Mesendoderm (in vitro differentiated cells): ENCODE results near the gene DDIT4.
A peak's percentile ranks its signal among the peaks of the same experiment; 100 is the strongest.
"Not testable (repeated sequence)": the region's sequence is repeated elsewhere in the genome, so short reads cannot be mapped to it uniquely, and the experiment has no call there.

Source experiments
- DNase-seq: peaks from one replicate; pipeline ENCODE4 v3.0.0; 2013
- H2AK5ac ChIP-seq: 2 replicates; pipeline ENCODE4 v1.6.1; 2013; ENCODE audit warnings: low read length, inconsistent platforms
- H2BK120ac ChIP-seq: 2 replicates; pipeline ENCODE4 v1.6.1; 2013; ENCODE audit warnings: low read depth, mild to moderate bottlenecking, low read length, moderate library complexity, mixed read lengths
- H2BK15ac ChIP-seq: replicated peaks from 2 replicates; pipeline ENCODE4 v1.6.1; 2013; ENCODE audit warnings: low read depth, mild to moderate bottlenecking, moderate library complexity
- H2BK5ac ChIP-seq: 2 replicates; pipeline ENCODE4 v1.6.1; 2013; ENCODE audit warnings: low read length, inconsistent platforms
- H3K18ac ChIP-seq: 2 replicates; pipeline ENCODE4 v1.6.1; 2013; ENCODE audit warnings: mild to moderate bottlenecking, low read length, mixed read lengths
- H3K23ac ChIP-seq: one replicate; pipeline ENCODE4 v1.6.1; 2013; ENCODE audit warnings: low read length
- H3K27ac ChIP-seq: 2 replicates; pipeline ENCODE4 v1.5.1; 2013; ENCODE audit warnings: low read depth, mild to moderate bottlenecking, inconsistent platforms, low read length, moderate library complexity
- H3K27me3 ChIP-seq: 2 replicates; pipeline ENCODE4 v1.6.1; 2013; ENCODE audit warnings: low read length, control low read depth, mild to moderate bottlenecking, inconsistent platforms; ENCODE audit not compliant: insufficient read depth, poor library complexity
- H3K36me3 ChIP-seq: 2 replicates; pipeline ENCODE4 v1.6.1; 2013; ENCODE audit warnings: low read length, inconsistent platforms; ENCODE audit not compliant: control insufficient read depth, insufficient read depth
- H3K4ac ChIP-seq: one replicate; pipeline ENCODE4 v1.6.1; 2013; ENCODE audit warnings: low read depth, mild to moderate bottlenecking, low read length, moderate library complexity
- H3K4me1 ChIP-seq: 2 replicates; pipeline ENCODE4 v1.6.1; 2013; ENCODE audit warnings: low read depth, low read length, inconsistent platforms; ENCODE audit not compliant: control insufficient read depth
- H3K4me2 ChIP-seq: 2 replicates; pipeline ENCODE4 v1.6.1; 2013; ENCODE audit warnings: low read length
- H3K4me3 ChIP-seq: 2 replicates; pipeline ENCODE4 v1.5.1; 2013; ENCODE audit warnings: mild to moderate bottlenecking, low read length
- H3K56ac ChIP-seq: one replicate; pipeline ENCODE4 v1.6.1; 2013; ENCODE audit warnings: low read length
- H3K79me1 ChIP-seq: 2 replicates; pipeline ENCODE4 v1.6.1; 2013; ENCODE audit warnings: low read length, inconsistent platforms
- H3K79me2 ChIP-seq: 2 replicates; pipeline ENCODE4 v1.6.1; 2013; ENCODE audit warnings: mild to moderate bottlenecking, low read length; ENCODE audit not compliant: control insufficient read depth, insufficient read depth
- H3K9ac ChIP-seq: 2 replicates; pipeline ENCODE4 v1.6.1; 2013; ENCODE audit warnings: low read length, inconsistent platforms
- H4K5ac ChIP-seq: one replicate; pipeline ENCODE4 v1.6.1; 2013; ENCODE audit warnings: low read length
- H4K8ac ChIP-seq: one replicate; pipeline ENCODE4 v1.6.1; 2013; ENCODE audit warnings: low read depth, mild to moderate bottlenecking, control low read depth, low read length, moderate library complexity
- WGBS: extraction: QIAGEN DNeasy Blood & Tissue Kit; methylation state at CpG from one replicate; pipeline ENCODE4 v1.1.7; 2013; ENCODE audit warnings: low lambda C conversion rate, missing lambda C conversion rate; ENCODE audit not compliant: insufficient coverage; ENCODE audit errors: extremely low coverage; 5-methylcytosine and 5-hydroxymethylcytosine counted together

Gene DDIT4

DNA sequence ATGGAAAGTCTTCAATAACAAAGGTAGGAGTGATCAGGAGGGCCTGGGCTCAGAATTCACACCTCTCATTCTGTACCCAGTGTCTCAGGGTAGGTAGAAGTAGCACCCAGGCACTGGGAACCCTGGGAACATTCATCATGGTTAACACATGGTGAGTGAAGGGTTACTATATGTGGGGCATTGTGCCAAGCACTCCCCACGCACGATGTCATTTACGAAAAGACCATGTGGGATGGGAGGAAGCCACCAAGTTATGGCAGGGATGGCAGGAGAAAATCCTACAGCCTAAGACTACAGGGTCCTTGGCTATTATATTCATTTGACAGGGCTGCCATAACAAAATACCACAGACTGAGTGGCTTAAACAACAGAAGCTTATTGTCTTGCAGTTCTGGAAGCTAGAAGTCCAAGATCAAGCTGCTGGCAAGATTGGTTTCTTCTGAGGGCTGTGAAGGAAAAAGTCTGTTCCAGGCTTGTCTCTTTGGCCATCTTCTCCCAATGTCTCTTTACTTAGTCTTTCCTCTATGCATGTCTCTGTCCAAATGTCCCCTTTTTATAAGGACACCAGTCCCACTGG is 27.7 kb upstream of the DDIT4 start:
- no CpG with 5 or more reads among the region's 3 CpGs for WGBS

DNA sequence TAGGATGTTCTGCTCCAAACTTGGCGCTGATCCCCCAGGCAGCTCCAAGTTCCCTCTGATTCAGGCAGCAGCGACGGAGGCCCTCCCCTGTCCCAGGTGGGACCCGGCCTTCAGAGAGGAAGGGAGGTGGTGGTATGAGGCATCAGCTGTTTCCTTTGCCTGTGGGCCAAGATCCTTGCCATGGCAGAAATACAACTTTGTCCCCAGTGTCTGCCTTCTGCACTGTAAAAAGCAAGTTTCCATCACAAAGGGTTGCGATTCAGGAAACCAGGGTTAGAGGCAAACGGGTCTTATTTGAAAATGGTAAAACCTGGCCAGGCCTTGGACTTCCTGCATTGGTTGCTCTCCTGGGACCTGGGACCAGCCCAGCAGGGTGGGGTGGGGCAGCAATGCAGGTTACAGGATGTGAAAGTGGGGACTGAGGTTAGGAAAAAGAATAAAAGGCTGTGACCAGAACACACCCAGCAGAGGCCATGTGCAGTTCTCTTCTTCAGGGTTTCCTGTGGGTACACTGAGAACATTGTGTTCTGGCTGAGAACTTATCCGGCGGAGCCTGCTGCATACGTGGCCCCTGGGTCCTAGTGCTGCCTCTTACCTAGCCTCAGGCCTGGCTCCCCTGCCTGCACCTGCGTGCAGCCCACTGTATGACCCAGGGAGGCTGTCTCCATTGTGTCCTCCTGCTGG is 25.1 kb upstream of the DDIT4 start:
- Histone ChIP-seq H3K4ac (no peak overlapping the region), H3K18ac (no peak overlapping the region), H3K27me3 (no peaks in the 10 kb centered on the region), H3K56ac (peak overlapping the region; percentile 53), H2BK120ac (no peak overlapping the region), H3K9ac (peak overlapping the region; percentile 3), H4K8ac (no peak overlapping the region), H3K4me3 (no peak overlapping the region), H2BK5ac (peak overlapping the region; percentile 0), H3K79me1 (no peaks in the 10 kb centered on the region), H2BK15ac (no peak overlapping the region), H3K4me1 (peaks cover 11% of the 10 kb centered on the region), H3K4me2 (no peak overlapping the region), H4K5ac (no peak overlapping the region), H3K27ac (no peak overlapping the region), H3K23ac (no peak overlapping the region), H3K79me2 (no peaks in the 10 kb centered on the region), H3K36me3 (no peaks in the 10 kb centered on the region), H2AK5ac (no peak overlapping the region)
- peak; percentile 65 for DNase-seq
- no CpG with 5 or more reads among the region's 10 CpGs for WGBS

More for the DNA sequence above, 27.7 kb upstream of the DDIT4 start:
- H3K4me2 ChIP-seq = no peak overlapping the region
- no peak overlapping the region for H4K8ac ChIP-seq
- H2BK120ac ChIP-seq = no peak overlapping the region
- no peaks in the 10 kb centered on the region for H3K79me1 ChIP-seq
- no peak overlapping the region for H2BK5ac ChIP-seq
- H2AK5ac ChIP-seq = peak overlapping the region; percentile 88
- H3K36me3 ChIP-seq = no peaks in the 10 kb centered on the region
- no peak for DNase-seq
- H2BK15ac ChIP-seq = no peak overlapping the region
- H3K23ac ChIP-seq = no peak overlapping the region
- H3K4ac ChIP-seq = no peak overlapping the region
- no peak overlapping the region for H3K9ac ChIP-seq
- H3K18ac ChIP-seq = no peak overlapping the region
- H3K56ac ChIP-seq = peak overlapping the region; percentile 25
- H3K4me3 ChIP-seq = no peak overlapping the region
- no peaks in the 10 kb centered on the region for H3K79me2 ChIP-seq
- H3K27ac ChIP-seq = no peak overlapping the region
- H4K5ac ChIP-seq = no peak overlapping the region
- H3K27me3 ChIP-seq = no peaks in the 10 kb centered on the region
- peaks cover 15% of the 10 kb centered on the region for H3K4me1 ChIP-seq

GRCh38 chr10:72249176-72249862 is 24.4 kb upstream of the DDIT4 start:
- not testable (repeated sequence) for H3K18ac ChIP-seq, H2BK5ac ChIP-seq, DNase-seq, H3K27ac ChIP-seq, H3K4me2 ChIP-seq, H3K9ac ChIP-seq, H4K8ac ChIP-seq, H3K23ac ChIP-seq, H2BK120ac ChIP-seq, H3K79me2 ChIP-seq, H3K4me3 ChIP-seq, H3K56ac ChIP-seq, H4K5ac ChIP-seq, H3K36me3 ChIP-seq, H2BK15ac ChIP-seq, H3K27me3 ChIP-seq, H3K4ac ChIP-seq, H3K79me1 ChIP-seq, H2AK5ac ChIP-seq
- WGBS = no CpG with 5 or more reads among the region's 17 CpGs
- H3K4me1 ChIP-seq = peaks cover 11% of the 10 kb centered on the region

DNA sequence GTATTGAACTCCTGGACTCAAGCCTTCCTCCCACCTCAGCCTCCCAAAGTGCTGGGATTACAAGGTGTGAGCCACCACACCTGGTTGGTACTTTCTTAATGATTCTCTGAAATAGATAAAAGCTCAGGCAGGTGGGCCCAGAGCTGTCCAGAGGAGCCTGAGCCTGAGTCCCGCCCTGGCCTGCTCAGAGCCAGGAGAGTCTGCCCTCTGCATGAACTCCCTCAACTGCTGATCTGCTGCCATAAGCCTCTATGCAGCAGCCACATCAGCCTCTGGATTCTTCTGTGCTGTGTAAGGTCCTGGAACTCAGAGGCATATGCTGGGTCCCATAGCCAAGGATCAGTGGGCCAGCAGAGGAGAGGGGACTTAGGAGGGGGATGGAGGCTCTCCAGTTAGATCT is 23.1 kb upstream of the DDIT4 start:
- no CpG with 5 or more reads among the region's 1 CpG for whole genome bisulfite sequencing
- Histone ChIP-seq H3K56ac (no peak overlapping the region), H3K4me2 (no peak overlapping the region), H4K8ac (no peak overlapping the region), H3K4me1 (peaks cover 8% of the 10 kb centered on the region), H2BK120ac (no peak overlapping the region), H2AK5ac (no peak overlapping the region), H3K27me3 (no peaks in the 10 kb centered on the region), H3K9ac (no peak overlapping the region), H3K23ac (no peak overlapping the region), H3K27ac (no peak overlapping the region), H2BK15ac (no peak overlapping the region), H4K5ac (no peak overlapping the region), H3K79me2 (no peaks in the 10 kb centered on the region), H3K4me3 (no peak overlapping the region), H3K36me3 (no peaks in the 10 kb centered on the region), H3K4ac (no peak overlapping the region), H2BK5ac (no peak overlapping the region), H3K79me1 (no peaks in the 10 kb centered on the region), H3K18ac (no peak overlapping the region)
- DNase-seq = no peak

GRCh38 chr10:72251635-72252034 is 22.1 kb upstream of the DDIT4 start:
- no CpG with 5 or more reads among the region's 6 CpGs for WGBS
- no peak overlapping the region for H3K4ac ChIP-seq
- H3K79me1 ChIP-seq = no peaks in the 10 kb centered on the region
- no peak overlapping the region for H4K8ac ChIP-seq
- no peak overlapping the region for H2BK120ac ChIP-seq
- no peak overlapping the region for H2AK5ac ChIP-seq
- no peak overlapping the region for H3K27ac ChIP-seq
- H3K4me3 ChIP-seq = no peak overlapping the region
- no peak overlapping the region for H3K23ac ChIP-seq
- no peak overlapping the region for H3K18ac ChIP-seq
- no peak overlapping the region for H2BK5ac ChIP-seq
- no peaks in the 10 kb centered on the region for H3K79me2 ChIP-seq
- H3K4me2 ChIP-seq = no peak overlapping the region
- no peaks in the 10 kb centered on the region for H3K36me3 ChIP-seq
- no peak overlapping the region for H4K5ac ChIP-seq
- DNase-seq = no peak
- H3K27me3 ChIP-seq = no peaks in the 10 kb centered on the region
- peaks cover 8% of the 10 kb centered on the region for H3K4me1 ChIP-seq
- no peak overlapping the region for H3K9ac ChIP-seq
- H2BK15ac ChIP-seq = no peak overlapping the region
- no peak overlapping the region for H3K56ac ChIP-seq
